ENCODE results near the gene CFDP1. TPM values are rescaled to one million over a fixed set of nuclear protein-coding genes. Genes with fewer than 3 reads are reported as not detected.

CFDP1 gene
- total and polyA plus RNA-seq, 2 donors (not counting 1 experiment from before 2014, with no cell fraction given), result 6.3 to 42.8 TPM

DNA sequence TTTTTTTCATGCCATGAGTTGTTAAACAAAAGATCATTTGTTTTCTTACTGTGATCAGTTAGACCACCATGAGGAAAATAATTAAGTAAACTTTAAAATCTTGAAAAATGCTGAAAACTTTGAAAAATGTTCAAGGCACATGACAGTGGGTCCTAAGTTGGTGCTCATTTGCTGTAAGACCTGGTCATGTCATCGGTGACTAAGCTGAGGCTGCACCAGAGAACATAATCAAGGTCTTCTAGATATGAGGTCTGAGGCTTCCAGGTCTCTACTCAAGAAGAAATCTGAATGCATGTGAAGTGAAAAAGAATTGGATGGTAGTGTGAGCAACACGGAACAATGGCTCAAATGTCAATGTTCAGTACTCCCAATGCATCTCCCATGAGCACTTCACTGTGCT lies 87.6 kb downstream of the CFDP1 start:
- ATAC-seq (ENCODE audit: low read depth), result no peak
- peaks cover 36% of the 10 kb centered on the region for H4K20me1 ChIP-seq (ENCODE audit: control insufficient read depth, insufficient read depth, low read length, poor library complexity, severe bottlenecking)
- H2AFZ ChIP-seq (ENCODE audit: insufficient read depth, low read depth, low read length, poor library complexity, severe bottlenecking), result no peak overlapping the region
- no peak overlapping the region for H3K9ac ChIP-seq (ENCODE audit: low read length)
- H3K4me3 ChIP-seq (ENCODE audit: control extremely low read depth in 1 of 5, extremely low read depth in 1 of 5, insufficient read depth in 1 of 5, low read depth in 2 of 5, low read length in 4 of 5), result no peak overlapping the region
- POLR2A ChIA-PET, result no interaction called here
- peaks cover 0 to 39% (median 19%) of the 10 kb centered on the region in 4 experiments for H3K27me3 ChIP-seq (replicated peaks in 1 of 4; ENCODE audit: control extremely low read depth in 1 of 4, control insufficient read depth in 3 of 4, insufficient read depth in 4 of 4, low read length in 3 of 4)
- H3K79me2 ChIP-seq (ENCODE audit: control insufficient read depth, insufficient read depth, low read length), result no peaks in the 10 kb centered on the region
- TF ChIP-seq, protein P1, sequence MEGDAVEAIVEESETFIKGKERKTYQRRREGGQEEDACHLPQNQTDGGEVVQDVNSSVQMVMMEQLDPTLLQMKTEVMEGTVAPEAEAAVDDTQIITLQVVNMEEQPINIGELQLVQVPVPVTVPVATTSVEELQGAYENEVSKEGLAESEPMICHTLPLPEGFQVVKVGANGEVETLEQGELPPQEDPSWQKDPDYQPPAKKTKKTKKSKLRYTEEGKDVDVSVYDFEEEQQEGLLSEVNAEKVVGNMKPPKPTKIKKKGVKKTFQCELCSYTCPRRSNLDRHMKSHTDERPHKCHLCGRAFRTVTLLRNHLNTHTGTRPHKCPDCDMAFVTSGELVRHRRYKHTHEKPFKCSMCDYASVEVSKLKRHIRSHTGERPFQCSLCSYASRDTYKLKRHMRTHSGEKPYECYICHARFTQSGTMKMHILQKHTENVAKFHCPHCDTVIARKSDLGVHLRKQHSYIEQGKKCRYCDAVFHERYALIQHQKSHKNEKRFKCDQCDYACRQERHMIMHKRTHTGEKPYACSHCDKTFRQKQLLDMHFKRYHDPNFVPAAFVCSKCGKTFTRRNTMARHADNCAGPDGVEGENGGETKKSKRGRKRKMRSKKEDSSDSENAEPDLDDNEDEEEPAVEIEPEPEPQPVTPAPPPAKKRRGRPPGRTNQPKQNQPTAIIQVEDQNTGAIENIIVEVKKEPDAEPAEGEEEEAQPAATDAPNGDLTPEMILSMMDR (IDR thresholded peaks at IDR 0.05), result no peak
- no peak for TF ChIP-seq EZH2 (IDR thresholded peaks at IDR 0.05; ENCODE audit: borderline replicate concordance, insufficient read depth, low read depth, low read length, poor library complexity, severe bottlenecking)
- intact Hi-C loops (cut with micrococcal nuclease), result no loop called here
- CTCF ChIA-PET, result no interaction called here
- no peak for DNase-seq
- Mint-ChIP-seq H3K27me3 (peaks cover 46% of the 10 kb centered on the region), H3K4me3 (no peak overlapping the region), H3K27ac (no peak overlapping the region), H3K9me3 (ENCODE audit: insufficient read depth) (no peaks in the 10 kb centered on the region), H3K4me1 (no peaks in the 10 kb centered on the region)
- no peak overlapping the region for H3K4me2 ChIP-seq (replicated peaks; ENCODE audit: low read depth, low read length, poor library complexity, severe bottlenecking)
- H3K4me1 ChIP-seq (ENCODE audit: control insufficient read depth in 2 of 2, insufficient read depth in 2 of 2, low read length in 2 of 2), result no peaks in the 10 kb centered on the region
- WGBS (ENCODE audit: insufficient coverage), result 100% methylated on average over 1 of the region's 2 CpGs
- peaks cover 0 to 3% (median 0%) of the 10 kb centered on the region in 3 donors for H3K9me3 ChIP-seq (ENCODE audit: control extremely low read depth in 1 of 3, control insufficient read depth in 2 of 3, insufficient read depth in 1 of 3, low read length in 2 of 3)
- H3K27ac ChIP-seq (ENCODE audit: low read length in 2 of 2), result no peak overlapping the region
- H3K36me3 ChIP-seq (replicated peaks in 1 of 2; ENCODE audit: control extremely low read depth in 1 of 2, control insufficient read depth in 1 of 2, extremely low read depth in 1 of 2, insufficient read depth in 2 of 2, low read length in 1 of 2), result peaks cover 0 to 2% of the 10 kb centered on the region in 2 experiments

DNA sequence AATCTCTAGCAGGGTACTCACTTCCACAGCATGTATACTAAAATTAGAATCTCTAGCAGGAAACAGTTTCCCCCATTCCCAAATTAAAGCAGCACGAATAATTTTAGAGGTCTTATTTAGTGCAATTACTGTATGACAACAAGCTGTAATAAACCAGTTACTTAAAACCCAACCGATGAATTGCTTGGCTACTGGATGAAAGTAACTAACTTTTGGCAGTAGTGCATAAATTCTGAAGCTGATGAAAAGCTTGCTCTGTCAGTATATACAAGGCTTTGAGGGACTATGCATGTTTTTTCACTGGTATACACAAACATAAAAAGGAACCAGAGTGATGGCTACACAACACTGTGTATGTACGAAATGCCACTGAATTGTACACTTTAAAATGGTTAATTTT lies 89.4 kb downstream of the CFDP1 start:
- Mint-ChIP-seq H3K27ac (no peak overlapping the region), H3K4me3 (no peak overlapping the region), H3K9me3 (ENCODE audit: insufficient read depth) (no peaks in the 10 kb centered on the region), H3K4me1 (no peaks in the 10 kb centered on the region), H3K27me3 (peaks cover 62% of the 10 kb centered on the region)
- peaks cover 0 to 56% (median 27%) of the 10 kb centered on the region in 4 experiments for H3K27me3 ChIP-seq (replicated peaks in 1 of 4; ENCODE audit: control extremely low read depth in 1 of 4, control insufficient read depth in 3 of 4, insufficient read depth in 4 of 4, low read length in 3 of 4)
- no CpG with 5 or more reads among the region's 3 CpGs for WGBS (ENCODE audit: insufficient coverage)
- peaks cover 0 to 7% of the 10 kb centered on the region in 2 experiments for H3K36me3 ChIP-seq (replicated peaks in 1 of 2; ENCODE audit: control extremely low read depth in 1 of 2, control insufficient read depth in 1 of 2, extremely low read depth in 1 of 2, insufficient read depth in 2 of 2, low read length in 1 of 2)
- peaks cover 36% of the 10 kb centered on the region for H4K20me1 ChIP-seq (ENCODE audit: control insufficient read depth, insufficient read depth, low read length, poor library complexity, severe bottlenecking)
- POLR2A ChIA-PET, result no interaction called here
- no peaks in the 10 kb centered on the region for H3K4me1 ChIP-seq (ENCODE audit: control insufficient read depth in 2 of 2, insufficient read depth in 2 of 2, low read length in 2 of 2)
- intact Hi-C loops (cut with micrococcal nuclease), result no loop called here
- H3K79me2 ChIP-seq (ENCODE audit: control insufficient read depth, insufficient read depth, low read length), result no peaks in the 10 kb centered on the region
- DNase-seq, result no peak
- H2AFZ ChIP-seq (ENCODE audit: insufficient read depth, low read depth, low read length, poor library complexity, severe bottlenecking), result no peak overlapping the region
- TF ChIP-seq, protein P1 (IDR thresholded peaks at IDR 0.05), result no peak
- TF ChIP-seq EZH2 (IDR thresholded peaks at IDR 0.05; ENCODE audit: borderline replicate concordance, insufficient read depth, low read depth, low read length, poor library complexity, severe bottlenecking), result no peak
- H3K4me3 ChIP-seq (ENCODE audit: control extremely low read depth in 1 of 5, extremely low read depth in 1 of 5, insufficient read depth in 1 of 5, low read depth in 2 of 5, low read length in 4 of 5), result no peak overlapping the region
- no peak overlapping the region for H3K4me2 ChIP-seq (replicated peaks; ENCODE audit: low read depth, low read length, poor library complexity, severe bottlenecking)
- ATAC-seq (ENCODE audit: low read depth), result no peak
- no peak overlapping the region for H3K27ac ChIP-seq (ENCODE audit: low read length in 2 of 2)
- no peaks in the 10 kb centered on the region for H3K9me3 ChIP-seq (ENCODE audit: control extremely low read depth in 1 of 3, control insufficient read depth in 2 of 3, insufficient read depth in 1 of 3, low read length in 2 of 3)
- H3K9ac ChIP-seq (ENCODE audit: low read length), result no peak overlapping the region
- CTCF ChIA-PET, result interaction anchor here (0.6 kb wide), 1 partner anchor 507 kb away, joined by 3 read pairs; no protein-coding TSS in a partner anchor

Measured in B cell (primary cell).